GM19438 (cell line): Measurements from ENCODE around the gene PRSS27.
"Not testable (repeated sequence)": the region's sequence is repeated elsewhere in the genome, so short reads cannot be mapped to it uniquely, and the experiment has no call there.

Experiments
- ATAC-seq: cut with Tn5 transposase; IDR thresholded peaks from one replicate; pipeline ENCODE4 v1.9.1; 2021; ENCODE audit warnings: low read depth; ENCODE audit not compliant: unreplicated experiment

The PRSS27 gene

DNA sequence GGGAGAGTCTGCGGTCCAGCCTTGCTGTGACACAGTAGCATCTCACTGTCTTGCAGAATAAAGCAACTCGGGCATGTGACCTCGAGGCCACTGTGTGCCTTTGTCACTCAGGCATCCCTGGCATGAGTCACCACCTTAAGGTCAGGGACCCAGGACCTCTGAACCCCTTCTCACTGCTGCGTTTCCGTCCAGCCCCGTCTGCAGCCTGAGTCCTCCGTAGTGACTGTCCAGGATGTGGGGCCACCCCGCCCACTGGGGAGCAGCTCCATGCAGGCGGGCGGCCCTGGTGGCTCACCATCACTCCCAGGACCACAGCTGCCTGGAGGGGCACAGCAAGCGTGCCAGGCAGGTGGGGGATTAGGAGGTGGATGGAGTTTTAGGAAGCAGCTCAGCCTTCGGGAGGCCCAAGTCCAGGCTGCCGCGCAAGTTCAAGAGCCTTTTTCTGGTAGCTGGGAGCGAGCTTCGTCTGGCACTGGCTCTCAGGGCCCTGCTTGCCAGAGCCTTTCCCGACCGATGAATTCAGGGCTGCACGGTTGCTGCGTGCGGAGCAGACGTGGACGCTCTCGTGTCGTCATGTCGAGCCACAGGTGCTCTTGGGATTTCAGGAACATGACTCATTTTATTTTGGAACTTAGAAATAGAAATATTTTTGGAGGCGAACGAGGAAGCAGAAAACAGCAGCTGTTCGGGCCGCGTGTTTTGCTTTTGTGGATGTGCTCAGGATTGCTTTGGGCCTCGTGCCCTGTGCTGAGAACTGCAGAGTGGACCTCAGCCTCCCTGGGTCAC, 20.9 kb downstream of the PRSS27 start:
- ATAC-seq, result no peak

GRCh38 chr16:2698103-2698870, 21.7 kb downstream of the PRSS27 start:
- ATAC-seq, result no peak

GRCh38 chr16:2697401-2697948, 22.5 kb downstream of the PRSS27 start:
- ATAC-seq, result no peak

- ATAC-seq, result not testable (repeated sequence)
Observed at GRCh38 chr16:2696601-2697250, 23.3 kb downstream of the PRSS27 start.

DNA sequence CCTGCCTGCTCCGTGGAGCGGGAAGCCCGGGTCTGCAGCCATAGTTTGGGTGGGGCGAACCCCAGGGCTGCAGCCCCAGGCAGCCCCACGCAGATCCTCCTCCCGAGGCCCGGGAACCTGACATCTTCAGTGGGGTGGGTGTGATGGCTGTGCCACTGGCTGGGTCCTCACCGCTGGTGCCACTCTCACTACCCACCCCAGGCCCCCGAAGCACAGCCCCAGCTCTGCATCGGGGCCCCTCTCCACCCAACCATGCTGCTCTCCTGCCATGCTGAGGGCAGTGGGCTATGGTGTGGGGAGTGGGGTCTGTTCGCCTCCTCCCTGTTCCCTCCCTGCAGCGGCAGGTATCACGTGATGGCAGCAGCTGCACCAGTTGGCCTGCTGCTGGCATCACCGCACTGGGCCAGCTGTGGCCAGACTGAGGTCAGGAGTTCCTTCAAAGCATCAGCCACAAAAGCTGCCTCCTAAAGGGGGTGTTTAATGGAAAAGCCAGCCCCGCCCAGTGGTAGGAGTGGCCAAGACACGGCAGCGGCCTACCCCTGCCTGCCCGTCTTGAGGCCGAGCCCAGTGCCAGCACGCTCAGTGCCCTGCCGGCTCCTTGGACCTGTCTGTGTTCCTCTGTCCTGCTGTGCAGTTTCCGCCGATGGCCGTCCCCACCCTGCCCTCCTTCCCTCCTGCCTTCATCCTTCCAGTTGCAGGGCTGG, 26.9 kb downstream of the PRSS27 start:
- ATAC-seq, result no peak

DNA sequence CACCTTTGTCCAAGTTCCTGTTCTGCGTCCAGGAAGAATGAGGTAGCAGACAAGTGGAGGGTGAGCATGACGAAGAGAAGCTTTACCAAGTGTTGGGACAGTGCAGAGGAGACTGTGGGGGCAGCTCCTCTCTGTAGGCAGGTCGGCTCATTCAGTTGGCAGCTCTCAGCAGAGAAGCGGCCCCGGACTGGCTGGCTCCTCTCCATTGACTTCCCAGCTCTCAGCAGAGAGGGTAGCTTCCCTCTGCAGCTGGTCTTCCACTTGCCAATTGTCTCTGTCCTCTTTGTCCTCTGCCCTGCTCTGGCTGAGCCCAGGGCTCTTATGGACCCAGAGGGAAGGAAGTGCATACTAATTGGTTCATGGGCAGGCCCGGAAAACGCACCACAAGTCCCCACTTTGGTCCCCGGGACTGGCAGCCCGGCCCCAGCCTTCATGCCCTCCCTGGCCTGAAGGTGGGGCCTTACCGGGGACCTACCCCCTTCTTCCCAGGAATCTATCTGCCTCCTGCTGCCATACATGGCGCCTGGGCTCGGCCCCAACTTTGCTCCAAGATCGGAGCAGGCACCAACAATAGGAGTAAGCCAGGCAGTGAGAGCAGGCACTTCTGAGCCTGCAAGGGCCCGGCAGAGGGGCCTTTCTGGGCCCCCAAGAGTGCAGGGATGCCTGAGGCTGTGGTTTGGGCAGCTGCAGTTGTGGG, 27.6 kb downstream of the PRSS27 start:
- ATAC-seq, result no peak

DNA sequence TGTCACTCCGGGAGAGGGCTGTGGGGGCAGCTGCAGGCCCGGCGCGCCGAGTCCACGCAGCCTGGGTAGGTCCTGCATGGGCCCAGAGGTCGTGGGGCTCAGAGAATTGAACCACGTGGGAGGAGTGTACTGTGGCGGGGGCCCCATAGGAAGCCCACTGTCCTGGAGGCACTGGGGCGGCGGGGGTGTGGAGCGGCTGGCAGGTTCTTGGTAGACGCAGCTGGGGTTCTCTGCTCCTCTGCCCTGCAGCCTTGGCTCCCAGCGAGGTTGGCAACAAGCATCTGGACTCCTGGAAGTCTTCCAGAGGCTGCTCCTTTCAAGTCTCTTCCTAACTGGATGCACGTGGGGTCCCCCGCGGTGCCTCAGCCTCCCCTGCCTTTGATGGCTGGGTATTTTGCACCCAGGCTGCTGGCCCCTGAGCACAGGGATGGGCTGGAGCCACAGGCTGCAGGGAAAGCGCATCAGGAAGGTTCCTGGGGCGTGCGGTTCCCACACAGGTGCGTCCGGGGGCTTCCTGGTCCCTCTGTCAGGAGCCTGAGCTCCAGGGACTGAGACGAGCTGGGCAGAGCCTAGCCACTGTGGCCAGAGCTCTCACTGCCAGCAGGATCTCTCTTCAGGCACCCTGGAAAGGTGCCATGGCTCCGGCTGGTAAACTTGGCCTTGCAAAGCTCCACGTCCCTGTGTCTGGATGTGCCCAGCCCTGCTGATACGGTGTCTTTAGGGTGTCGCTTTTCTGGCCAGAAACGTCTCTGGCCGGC, 28.4 kb downstream of the PRSS27 start:
- ATAC-seq, result no peak

- no peak for ATAC-seq
Observed at GRCh38 chr16:2690852-2691251, 29.2 kb downstream of the PRSS27 start.

GRCh38 chr16:2689968-2690801, 29.8 kb downstream of the PRSS27 start:
- no peak for ATAC-seq

DNA sequence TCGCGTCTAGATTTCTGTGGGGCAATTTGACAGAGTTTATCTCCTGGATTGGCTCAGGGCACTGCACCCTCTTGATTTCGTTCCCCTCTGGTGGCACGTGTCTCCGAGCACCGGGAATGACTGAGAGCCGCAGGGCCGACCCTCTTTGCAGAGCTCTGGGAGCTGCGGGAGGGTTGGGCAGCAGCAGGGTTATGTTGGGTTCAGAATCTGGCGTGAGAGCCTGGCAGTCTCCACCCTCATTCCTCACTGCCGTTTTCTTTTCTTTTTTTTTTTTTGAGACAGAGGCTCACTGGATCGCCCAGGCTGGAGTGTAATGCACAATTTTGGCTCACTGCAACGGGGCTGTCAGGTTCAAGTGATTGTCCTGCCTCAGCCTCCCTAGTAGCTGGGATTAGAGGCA, 30.6 kb downstream of the PRSS27 start:
- ATAC-seq, result not testable (repeated sequence)

- no peak for ATAC-seq
Observed at GRCh38 chr16:2687531-2688308, 32.3 kb downstream of the PRSS27 start.

DNA sequence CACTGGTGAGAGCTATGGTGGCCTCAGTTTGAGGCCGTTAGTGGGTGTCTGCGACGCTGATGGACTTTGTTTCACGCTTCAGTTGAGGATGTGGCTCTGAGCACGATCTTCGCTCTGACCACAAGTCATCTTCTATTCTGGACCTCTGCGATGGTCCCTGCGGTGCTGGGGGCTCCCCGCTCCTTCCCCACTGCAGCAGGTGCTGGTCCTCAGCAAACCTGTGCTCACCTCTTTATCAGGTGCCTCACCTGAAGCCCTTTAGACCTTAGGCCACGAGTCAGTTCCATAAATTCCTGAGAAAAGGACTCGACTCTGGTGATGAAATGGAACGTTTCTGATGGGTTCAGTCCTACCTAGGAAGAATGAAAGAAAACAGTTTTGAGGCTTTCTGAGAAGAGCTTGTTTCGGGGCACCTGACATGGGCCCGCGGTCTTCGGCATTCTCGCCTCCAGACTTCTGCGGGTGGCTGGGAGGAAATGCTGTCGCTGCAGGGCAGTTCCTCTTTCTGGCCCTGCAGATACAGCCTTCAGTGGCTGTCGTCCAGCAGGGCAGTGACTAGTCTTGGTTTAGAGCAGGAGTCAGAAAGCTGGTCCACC, 33.0 kb downstream of the PRSS27 start:
- peak; percentile 38 for ATAC-seq

DNA sequence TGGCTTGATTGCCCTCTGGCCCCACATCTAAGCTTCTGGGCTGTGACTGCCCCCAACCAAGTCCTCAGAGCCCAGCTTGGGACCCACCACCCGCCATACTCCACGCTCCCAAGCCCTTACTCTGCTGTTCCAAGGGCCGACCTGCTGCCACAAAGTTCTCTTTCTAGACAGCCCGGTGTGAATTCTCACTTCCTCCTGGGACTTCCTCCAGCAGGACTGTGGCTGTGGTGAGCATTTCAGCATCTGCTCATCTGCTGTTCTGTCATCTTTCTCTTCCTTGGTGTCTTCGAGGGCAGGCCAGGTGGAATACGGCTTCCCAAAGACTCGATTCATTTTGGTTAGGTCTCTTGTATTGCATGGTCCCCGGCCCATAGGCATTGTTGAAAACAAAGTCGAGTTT, 33.9 kb downstream of the PRSS27 start:
- not testable (repeated sequence) for ATAC-seq

GRCh38 chr16:2683041-2683440, 37.0 kb downstream of the PRSS27 start:
- not testable (repeated sequence) for ATAC-seq

- ATAC-seq, result peak; percentile 52
Observed at GRCh38 chr16:2682209-2683021, 37.6 kb downstream of the PRSS27 start, which contains the start of gene KCTD5. KCTD5 (plus strand) TSS chr16:2682523; CDS start chr16:2682549, 26 bp downstream.

GRCh38 chr16:2680360-2680759, 39.7 kb downstream of the PRSS27 start:
- not testable (repeated sequence) for ATAC-seq
